ENCODE results near the gene WDR88. TPM values are rescaled to one million over a fixed set of nuclear protein-coding genes. Genes with fewer than 3 reads are reported as not detected.

Gene WDR88
- polyA plus RNA-seq, 2 of the 4 experiments (the other 2 are of a cell fraction) = 0.04 TPM; not detected in 1

DNA sequence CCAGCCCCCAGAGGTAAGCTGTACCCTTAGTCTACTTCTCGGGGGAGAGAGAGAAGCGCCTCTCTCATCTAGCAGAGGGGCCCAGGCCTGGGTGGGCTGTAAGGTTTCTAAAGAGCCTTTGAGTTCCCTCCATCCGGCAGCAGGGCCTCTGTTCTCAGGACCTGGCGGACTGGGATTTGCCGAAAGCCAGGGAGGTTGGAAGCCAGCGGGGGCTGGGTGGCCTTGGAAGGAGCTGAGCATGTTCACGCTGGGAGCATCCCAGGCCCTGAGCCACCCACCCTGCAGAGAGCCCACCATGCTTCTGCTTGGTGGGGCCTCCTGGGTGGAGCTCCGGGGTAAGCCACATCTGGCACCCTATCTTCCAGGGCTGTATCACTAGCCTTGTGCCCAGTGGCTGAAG is 86.0 kb downstream of the WDR88 start:
- FAIRE-seq (no peak), ATAC-seq (no peak), DNase-seq (ENCODE audit: low read depth in 1 of 2, low spot score in 1 of 2) (no peak)
- H3K9me3 ChIP-seq = no peaks in the 10 kb centered on the region
- WGBS (ENCODE audit: missing lambda C conversion rate) = 81% methylated on average over 8 of the region's 8 CpGs
- TF ChIP-seq, protein P1, sequence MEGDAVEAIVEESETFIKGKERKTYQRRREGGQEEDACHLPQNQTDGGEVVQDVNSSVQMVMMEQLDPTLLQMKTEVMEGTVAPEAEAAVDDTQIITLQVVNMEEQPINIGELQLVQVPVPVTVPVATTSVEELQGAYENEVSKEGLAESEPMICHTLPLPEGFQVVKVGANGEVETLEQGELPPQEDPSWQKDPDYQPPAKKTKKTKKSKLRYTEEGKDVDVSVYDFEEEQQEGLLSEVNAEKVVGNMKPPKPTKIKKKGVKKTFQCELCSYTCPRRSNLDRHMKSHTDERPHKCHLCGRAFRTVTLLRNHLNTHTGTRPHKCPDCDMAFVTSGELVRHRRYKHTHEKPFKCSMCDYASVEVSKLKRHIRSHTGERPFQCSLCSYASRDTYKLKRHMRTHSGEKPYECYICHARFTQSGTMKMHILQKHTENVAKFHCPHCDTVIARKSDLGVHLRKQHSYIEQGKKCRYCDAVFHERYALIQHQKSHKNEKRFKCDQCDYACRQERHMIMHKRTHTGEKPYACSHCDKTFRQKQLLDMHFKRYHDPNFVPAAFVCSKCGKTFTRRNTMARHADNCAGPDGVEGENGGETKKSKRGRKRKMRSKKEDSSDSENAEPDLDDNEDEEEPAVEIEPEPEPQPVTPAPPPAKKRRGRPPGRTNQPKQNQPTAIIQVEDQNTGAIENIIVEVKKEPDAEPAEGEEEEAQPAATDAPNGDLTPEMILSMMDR (IDR thresholded peaks at IDR 0.05) = no peak
- TF ChIP-seq, protein P2, sequence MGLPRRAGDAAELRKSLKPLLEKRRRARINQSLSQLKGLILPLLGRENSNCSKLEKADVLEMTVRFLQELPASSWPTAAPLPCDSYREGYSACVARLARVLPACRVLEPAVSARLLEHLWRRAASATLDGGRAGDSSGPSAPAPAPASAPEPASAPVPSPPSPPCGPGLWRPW (IDR thresholded peaks at IDR 0.05) = no peak
- TF ChIP-seq HOXB13 (CRISPR knock-in tag; IDR thresholded peaks at IDR 0.05; ENCODE audit: low read depth) = no peak
- no peak for TF ChIP-seq NR3C1 (IDR thresholded peaks at IDR 0.05)
- TF ChIP-seq, protein P3, sequence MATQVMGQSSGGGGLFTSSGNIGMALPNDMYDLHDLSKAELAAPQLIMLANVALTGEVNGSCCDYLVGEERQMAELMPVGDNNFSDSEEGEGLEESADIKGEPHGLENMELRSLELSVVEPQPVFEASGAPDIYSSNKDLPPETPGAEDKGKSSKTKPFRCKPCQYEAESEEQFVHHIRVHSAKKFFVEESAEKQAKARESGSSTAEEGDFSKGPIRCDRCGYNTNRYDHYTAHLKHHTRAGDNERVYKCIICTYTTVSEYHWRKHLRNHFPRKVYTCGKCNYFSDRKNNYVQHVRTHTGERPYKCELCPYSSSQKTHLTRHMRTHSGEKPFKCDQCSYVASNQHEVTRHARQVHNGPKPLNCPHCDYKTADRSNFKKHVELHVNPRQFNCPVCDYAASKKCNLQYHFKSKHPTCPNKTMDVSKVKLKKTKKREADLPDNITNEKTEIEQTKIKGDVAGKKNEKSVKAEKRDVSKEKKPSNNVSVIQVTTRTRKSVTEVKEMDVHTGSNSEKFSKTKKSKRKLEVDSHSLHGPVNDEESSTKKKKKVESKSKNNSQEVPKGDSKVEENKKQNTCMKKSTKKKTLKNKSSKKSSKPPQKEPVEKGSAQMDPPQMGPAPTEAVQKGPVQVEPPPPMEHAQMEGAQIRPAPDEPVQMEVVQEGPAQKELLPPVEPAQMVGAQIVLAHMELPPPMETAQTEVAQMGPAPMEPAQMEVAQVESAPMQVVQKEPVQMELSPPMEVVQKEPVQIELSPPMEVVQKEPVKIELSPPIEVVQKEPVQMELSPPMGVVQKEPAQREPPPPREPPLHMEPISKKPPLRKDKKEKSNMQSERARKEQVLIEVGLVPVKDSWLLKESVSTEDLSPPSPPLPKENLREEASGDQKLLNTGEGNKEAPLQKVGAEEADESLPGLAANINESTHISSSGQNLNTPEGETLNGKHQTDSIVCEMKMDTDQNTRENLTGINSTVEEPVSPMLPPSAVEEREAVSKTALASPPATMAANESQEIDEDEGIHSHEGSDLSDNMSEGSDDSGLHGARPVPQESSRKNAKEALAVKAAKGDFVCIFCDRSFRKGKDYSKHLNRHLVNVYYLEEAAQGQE (IDR thresholded peaks at IDR 0.05) = no peak
- TF ChIP-seq KDM1A (IDR thresholded peaks at IDR 0.05; ENCODE audit: low read depth) = no peak
- no peak overlapping the region for H3K4me2 ChIP-seq
- H3K4me3 ChIP-seq = no peak overlapping the region
- ChIA-PET POLR2A (interaction anchor here (0.6 kb wide), 1 partner anchor 909 kb away, joined by 3 read pairs; no protein-coding TSS in a partner anchor), CTCF (interaction anchor here (0.7 to 6.6 kb wide), 9 partner anchors 10 to 198 kb away, joined by 3 to 39 read pairs (median 3); no protein-coding TSS in a partner anchor)
- H3K27ac ChIP-seq = no peak overlapping the region
- 0 out of 3 replicates have a peak, but pooled peaks cover 5% of the 10 kb centered on the region for H3K4me1 ChIP-seq

DNA sequence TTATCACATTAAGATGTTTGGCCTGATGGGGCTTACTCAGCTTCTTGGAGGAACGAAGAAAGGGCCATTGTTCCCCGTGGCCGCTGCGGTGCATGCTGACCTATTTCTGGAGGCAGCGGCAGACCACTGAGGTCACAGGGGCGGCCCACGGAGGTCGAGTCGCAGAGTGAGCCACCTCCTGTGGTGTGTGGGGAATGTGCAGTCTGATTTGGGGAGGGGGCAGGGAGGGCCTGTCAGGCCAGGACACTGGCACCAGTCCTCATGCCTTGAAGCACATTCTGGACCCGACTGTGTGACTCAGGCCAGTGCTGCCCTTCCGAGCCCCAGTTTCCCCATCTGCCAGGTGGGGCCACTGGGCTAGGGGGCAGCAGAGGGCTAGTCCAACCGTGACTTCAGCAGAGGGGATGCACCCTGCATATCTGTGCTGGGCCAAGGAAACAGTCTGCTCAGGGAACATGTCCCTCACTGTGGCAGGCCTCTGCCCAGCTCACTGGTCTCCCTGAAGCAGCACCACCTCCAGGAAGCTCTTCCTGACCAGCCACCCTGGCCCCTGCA is 87.4 kb downstream of the WDR88 start:
- ATAC-seq (peak; percentile 21 to 67; a peak in 5 of 6 replicates), FAIRE-seq (peak; percentile 32), DNase-seq (ENCODE audit: low read depth in 1 of 2, low spot score in 1 of 2) (no peak)
- ChIA-PET CTCF (interaction anchor here (0.7 to 6.6 kb wide), 7 partner anchors 8 to 190 kb away, joined by 3 to 39 read pairs (median 4); no protein-coding TSS in a partner anchor), POLR2A (no interaction called here)
- H3K4me2 ChIP-seq = no peak overlapping the region
- 65% methylated on average over 12 of the region's 12 CpGs for WGBS (ENCODE audit: missing lambda C conversion rate)
- no peak overlapping the region for H3K4me3 ChIP-seq
- no peak overlapping the region for H3K27ac ChIP-seq
- TF ChIP-seq ZFP36 (IDR thresholded peaks at IDR 0.05; ENCODE audit: borderline replicate concordance, partially characterized antibody) (peak; percentile 80), PHF8 (IDR thresholded peaks at IDR 0.05; ENCODE audit: borderline replicate concordance, low read depth) (no peak), JUNB (IDR thresholded peaks at IDR 0.05) (no peak), SMC3 (IDR thresholded peaks at IDR 0.05) (0 out of 3 replicates have a peak, but pooled peaks have one; percentile 6), RAD21 (conservative IDR thresholded peaks at IDR 0.05 in 1 of 2, IDR thresholded peaks at IDR 0.05 in 1 of 2) (peak; percentile 22 to 50; a peak in 2 of 5 replicates), TP53 (CRISPR knock-in tag; IDR thresholded peaks at IDR 0.05) (no peak)
- TF ChIP-seq, protein P1 (IDR thresholded peaks at IDR 0.05) = peak; percentile 50
- H3K9me3 ChIP-seq = no peaks in the 10 kb centered on the region
- H3K4me1 ChIP-seq = 0 out of 3 replicates have a peak, but pooled peaks cover 5% of the 10 kb centered on the region

DNA sequence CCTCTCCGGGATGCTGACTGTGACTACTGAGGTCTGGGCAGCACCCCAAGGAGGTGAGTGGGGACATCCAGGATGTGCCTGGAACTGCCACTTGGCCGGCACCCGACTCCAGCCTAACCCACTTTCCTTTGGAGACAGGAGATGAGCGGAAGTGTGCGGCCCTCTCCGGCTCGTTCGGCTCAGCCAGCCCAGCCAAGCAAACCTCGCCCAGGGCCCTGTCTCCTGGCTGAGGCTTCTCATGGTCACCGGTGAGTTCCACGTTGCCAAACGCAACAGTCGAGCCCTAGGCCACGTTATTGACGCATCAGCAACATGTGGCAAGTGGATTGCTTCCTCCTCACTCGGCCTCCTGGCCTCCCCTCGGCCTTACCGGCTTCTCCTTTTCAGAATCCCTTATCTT is 88.2 kb downstream of the WDR88 start:
- 77% methylated on average over 18 of the region's 18 CpGs for WGBS (ENCODE audit: missing lambda C conversion rate)
- ChIA-PET CTCF (no interaction called here), POLR2A (no interaction called here)
- TF ChIP-seq MAFK (IDR thresholded peaks at IDR 0.05; ENCODE audit: partially characterized antibody) (peak; percentile 59), JUN (IDR thresholded peaks at IDR 0.05) (0 out of 5 replicates have a peak, but pooled peaks of 1 of the 2 experiments have one; percentile 13)
- TF ChIP-seq, protein P4, sequence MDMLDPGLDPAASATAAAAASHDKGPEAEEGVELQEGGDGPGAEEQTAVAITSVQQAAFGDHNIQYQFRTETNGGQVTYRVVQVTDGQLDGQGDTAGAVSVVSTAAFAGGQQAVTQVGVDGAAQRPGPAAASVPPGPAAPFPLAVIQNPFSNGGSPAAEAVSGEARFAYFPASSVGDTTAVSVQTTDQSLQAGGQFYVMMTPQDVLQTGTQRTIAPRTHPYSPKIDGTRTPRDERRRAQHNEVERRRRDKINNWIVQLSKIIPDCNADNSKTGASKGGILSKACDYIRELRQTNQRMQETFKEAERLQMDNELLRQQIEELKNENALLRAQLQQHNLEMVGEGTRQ (IDR thresholded peaks at IDR 0.05) = no peak
- TF ChIP-seq, protein P5, sequence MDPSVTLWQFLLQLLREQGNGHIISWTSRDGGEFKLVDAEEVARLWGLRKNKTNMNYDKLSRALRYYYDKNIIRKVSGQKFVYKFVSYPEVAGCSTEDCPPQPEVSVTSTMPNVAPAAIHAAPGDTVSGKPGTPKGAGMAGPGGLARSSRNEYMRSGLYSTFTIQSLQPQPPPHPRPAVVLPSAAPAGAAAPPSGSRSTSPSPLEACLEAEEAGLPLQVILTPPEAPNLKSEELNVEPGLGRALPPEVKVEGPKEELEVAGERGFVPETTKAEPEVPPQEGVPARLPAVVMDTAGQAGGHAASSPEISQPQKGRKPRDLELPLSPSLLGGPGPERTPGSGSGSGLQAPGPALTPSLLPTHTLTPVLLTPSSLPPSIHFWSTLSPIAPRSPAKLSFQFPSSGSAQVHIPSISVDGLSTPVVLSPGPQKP (IDR thresholded peaks at IDR 0.05; ENCODE audit: low read depth, low read length) = no peak
- no peak for FAIRE-seq
- no peak overlapping the region for H3K4me2 ChIP-seq
- H3K4me1 ChIP-seq = peaks cover 5% of the 10 kb centered on the region; the same call in 1 of the 3 replicates
- ATAC-seq = no peak
- DNase-seq (ENCODE audit: low read depth in 1 of 2, low spot score in 1 of 2) = no peak
- no peak overlapping the region for H3K27ac ChIP-seq
- no peaks in the 10 kb centered on the region for H3K9me3 ChIP-seq
- H3K4me3 ChIP-seq = no peak overlapping the region

Measured in A549 (cell line).